Gastrocnemius medialis (tissue), 4 donors: Measurements from ENCODE around the gene LYSET.

Experiments used
- CTCF ChIP-seq, 5 experiments: fragments of 450-650 bp in 3 of 5; fragments of 200-600 bp in 2 of 5; sonication (generic) in 2 of 5; IDR thresholded peaks in 4 of 5; conservative IDR thresholded peaks in 1 of 5; 1 replicate in 4 of 5; 2 replicates in 1 of 5; pipeline ENCODE4 v1.5.1; 2016 to 2019; ENCODE audit warnings: antibody characterized with exemption in 5 of 5, mild to moderate bottlenecking in 3 of 5, moderate library complexity in 3 of 5
- POLR2A ChIP-seq, 2 donors: fragments of 450-650 bp; IDR thresholded peaks; one replicate each; pipeline ENCODE4 v1.6.1; 2017; ENCODE audit warnings: antibody characterized with exemption in 2 of 2, mild to moderate bottlenecking in 2 of 2, moderate library complexity in 2 of 2

GRCh38 chr14:93136009-93136408 lies 49.1 kb upstream of the LYSET start:
- TF ChIP-seq CTCF (IDR thresholded peaks at IDR 0.05 in 4 of 5, conservative IDR thresholded peaks at IDR 0.05 in 1 of 5) (no peak), POLR2A (IDR thresholded peaks at IDR 0.05) (no peak)
